HG03196 (cell line): ENCODE measurements around the gene ARHGAP18.

Experiments
- ATAC-seq: cut with Tn5 transposase; IDR thresholded peaks from one replicate; pipeline ENCODE4 v1.9.1; 2021; ENCODE audit not compliant: unreplicated experiment

The ARHGAP18 gene

GRCh38 chr6:129546702-129547101 lies 163.3 kb downstream of the ARHGAP18 start:
- no peak for ATAC-seq

DNA sequence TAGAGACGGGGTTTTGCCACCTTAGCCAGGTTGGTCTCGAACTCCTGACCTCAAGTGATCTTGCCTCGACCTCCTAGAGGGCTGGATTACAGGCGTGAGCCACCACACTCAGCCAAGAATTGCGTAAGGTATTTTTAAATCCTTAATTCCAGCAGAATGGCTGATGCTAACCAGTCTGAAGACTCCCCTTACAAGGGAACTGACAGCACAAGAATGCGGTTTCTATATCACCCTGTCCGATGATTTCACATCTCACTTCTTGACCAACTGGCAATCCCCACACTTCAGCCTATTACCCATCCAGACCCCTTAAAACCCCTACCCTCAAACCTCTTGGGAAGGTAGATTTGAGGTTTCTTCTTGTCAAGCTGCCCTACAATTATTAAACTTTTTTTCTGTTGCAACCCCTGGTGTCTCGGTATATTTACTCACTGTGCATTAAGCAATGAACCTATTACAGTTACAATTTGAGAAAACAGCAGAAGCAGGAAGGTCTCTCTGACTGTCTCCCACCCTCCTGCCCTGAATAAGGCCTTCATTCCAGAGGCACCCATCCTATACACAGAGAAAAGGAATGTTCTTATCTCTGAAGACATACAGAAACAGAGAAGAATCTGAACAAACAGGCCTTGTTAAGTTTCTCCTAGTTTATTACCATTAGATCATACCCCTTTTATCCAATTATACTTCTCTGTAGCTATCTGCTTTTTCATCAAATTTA lies 164.9 kb downstream of the ARHGAP18 start:
- ATAC-seq: no peak

DNA sequence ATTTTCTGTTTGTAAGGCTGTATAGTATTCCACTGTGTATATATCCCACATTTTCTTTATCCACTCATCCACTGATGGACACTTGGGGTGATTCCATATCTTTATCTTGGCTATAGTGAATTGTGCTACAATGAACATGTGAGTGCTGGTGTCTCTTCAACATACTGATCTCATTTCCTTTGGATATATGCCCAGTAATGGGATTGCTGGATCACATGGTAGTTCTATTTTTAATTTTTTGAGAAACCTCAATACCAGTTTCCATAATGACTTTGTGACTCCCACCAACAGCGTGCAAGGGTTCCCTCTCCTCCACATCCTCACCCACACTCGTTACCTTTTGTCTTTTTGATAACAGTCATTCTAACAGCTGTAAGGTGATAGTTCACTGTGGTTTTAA lies 166.0 kb downstream of the ARHGAP18 start:
- no peak for ATAC-seq

DNA sequence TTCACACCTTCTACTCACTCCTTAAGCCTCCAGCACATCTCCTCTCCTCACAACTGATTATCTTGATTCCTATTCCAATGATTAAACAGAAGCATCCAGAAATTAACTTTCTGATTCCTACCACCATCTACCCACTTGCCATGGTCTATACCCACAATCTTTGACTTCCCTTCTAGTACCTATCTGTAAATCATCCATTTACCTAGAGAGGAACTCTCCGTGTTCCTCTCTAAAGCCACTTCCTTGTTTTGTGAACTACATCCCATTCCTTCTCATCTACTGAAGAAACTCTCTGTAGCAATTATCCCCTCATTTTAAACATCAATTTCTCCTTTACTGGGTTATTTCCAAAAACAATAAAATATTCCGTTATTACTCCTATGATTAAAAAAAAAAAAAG lies 167.3 kb downstream of the ARHGAP18 start:
- no peak for ATAC-seq

- ATAC-seq: no peak
Observed at GRCh38 chr6:129539032-129539431, 170.9 kb downstream of the ARHGAP18 start.

- no peak for ATAC-seq
Observed at GRCh38 chr6:129536271-129536670, 173.7 kb downstream of the ARHGAP18 start.

DNA sequence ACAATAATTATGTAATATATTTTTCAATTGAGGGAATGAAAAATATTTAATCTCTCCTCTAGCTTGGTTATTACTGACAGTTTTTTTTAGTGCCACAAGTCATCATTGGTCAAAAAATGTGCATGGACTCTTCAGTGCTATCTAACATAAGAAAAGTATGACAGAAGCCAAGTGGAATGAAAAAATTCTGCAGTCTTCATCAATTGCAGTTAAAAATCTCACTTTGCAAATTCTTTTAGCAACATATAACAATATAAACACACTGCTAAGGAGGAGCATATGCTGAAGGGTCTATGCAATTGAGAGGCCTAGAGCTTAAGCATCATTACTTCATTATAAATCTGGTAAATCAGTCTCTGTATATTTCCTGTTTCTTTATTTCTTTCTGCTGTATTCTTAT lies 175.1 kb downstream of the ARHGAP18 start:
- ATAC-seq: no peak
